ENCODE data around the gene SNX9.

SNX9 gene

GRCh38 chr6:157981395-157982101 lies 158.5 kb downstream of the SNX9 start, which contains the start of gene SYNJ2:
Gene SYNJ2 (plus strand): TSS chr6:157981863. CDS start chr6:157981962, 99 bp downstream.
- DNase-seq: peak; percentile 89

GRCh38 chr6:157982102-157982562 lies 159.1 kb downstream of the SNX9 start:
- peak; percentile 36 for DNase-seq

- DNase-seq: peak; percentile 50
Observed at GRCh38 chr6:157982563-157983405, 159.7 kb downstream of the SNX9 start.

GRCh38 chr6:157983406-157984119 lies 160.5 kb downstream of the SNX9 start:
- DNase-seq: peak; percentile 50

- no peak for DNase-seq
Observed at GRCh38 chr6:157984128-157984527, 161.1 kb downstream of the SNX9 start.

GRCh38 chr6:157984686-157985225 lies 161.7 kb downstream of the SNX9 start:
- no peak for DNase-seq

- no peak for DNase-seq
Observed at GRCh38 chr6:157985378-157986155, 162.5 kb downstream of the SNX9 start.

GRCh38 chr6:157987788-157988699 lies 165.0 kb downstream of the SNX9 start:
- no peak for DNase-seq

GRCh38 chr6:157988700-157989063 lies 165.6 kb downstream of the SNX9 start:
- DNase-seq: no peak

GRCh38 chr6:157989541-157990289 lies 166.7 kb downstream of the SNX9 start:
- peak; percentile 45 for DNase-seq

- peak; percentile 55 for DNase-seq
Observed at GRCh38 chr6:157990321-157991066, 167.4 kb downstream of the SNX9 start.

- no peak for DNase-seq
Observed at GRCh38 chr6:157991067-157991432, 168.0 kb downstream of the SNX9 start.

GRCh38 chr6:157993076-157993475 lies 170.0 kb downstream of the SNX9 start:
- DNase-seq: no peak

GRCh38 chr6:157994125-157994795 lies 171.2 kb downstream of the SNX9 start:
- DNase-seq: no peak

Data from fibroblast of skin of scalp (primary cell).